GM12875 (cell line): ENCODE measurements around the gene CACNA2D3.
"Not testable (repeated sequence)": the region's sequence is repeated elsewhere in the genome, so short reads cannot be mapped to it uniquely, and the experiment has no call there.

ENCODE experiments used
- H3K4me3 ChIP-seq: one replicate; pipeline ENCODE4 v1.5.1; 2011; ENCODE audit warnings: low read depth, low read length, control low read depth
- TF ChIP-seq, protein P1 (sequence below): IDR thresholded peaks from 2 replicates; pipeline ENCODE4 v1.5.1; 2011; ENCODE audit warnings: low read depth, mild to moderate bottlenecking, control low read depth, inconsistent platforms, low read length, moderate library complexity, borderline replicate concordance; ENCODE audit not compliant: insufficient read depth

CACNA2D3 gene

DNA sequence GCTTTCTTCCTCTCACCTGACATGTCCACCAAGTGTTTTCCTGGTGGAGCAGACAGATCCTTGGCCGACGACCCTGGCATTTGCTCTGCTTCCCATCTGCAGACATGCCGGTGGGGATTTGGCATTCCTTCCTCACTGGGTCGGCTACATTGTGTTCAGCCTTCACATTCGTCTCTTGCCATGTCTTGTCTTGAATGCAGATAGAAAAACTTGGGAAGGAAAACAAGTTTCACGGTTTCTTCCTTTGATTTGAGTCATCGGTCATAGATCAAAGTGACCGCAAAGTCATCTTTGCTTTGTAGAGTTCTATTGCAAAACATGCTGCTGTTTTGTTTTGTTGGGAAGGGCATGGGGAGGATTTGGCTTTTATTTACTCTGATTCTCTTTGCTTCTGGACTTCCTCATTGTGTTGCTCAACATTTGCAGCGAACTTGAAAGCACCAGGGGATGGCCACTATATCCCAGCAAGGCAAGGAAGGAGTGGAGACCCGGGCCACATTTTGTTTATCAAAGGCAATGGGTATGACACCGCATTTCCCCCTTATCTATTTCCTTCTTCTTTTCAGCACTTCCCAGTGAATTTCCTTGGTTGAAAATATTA, 321.3 kb downstream of the CACNA2D3 start:
- TF ChIP-seq, protein P1, sequence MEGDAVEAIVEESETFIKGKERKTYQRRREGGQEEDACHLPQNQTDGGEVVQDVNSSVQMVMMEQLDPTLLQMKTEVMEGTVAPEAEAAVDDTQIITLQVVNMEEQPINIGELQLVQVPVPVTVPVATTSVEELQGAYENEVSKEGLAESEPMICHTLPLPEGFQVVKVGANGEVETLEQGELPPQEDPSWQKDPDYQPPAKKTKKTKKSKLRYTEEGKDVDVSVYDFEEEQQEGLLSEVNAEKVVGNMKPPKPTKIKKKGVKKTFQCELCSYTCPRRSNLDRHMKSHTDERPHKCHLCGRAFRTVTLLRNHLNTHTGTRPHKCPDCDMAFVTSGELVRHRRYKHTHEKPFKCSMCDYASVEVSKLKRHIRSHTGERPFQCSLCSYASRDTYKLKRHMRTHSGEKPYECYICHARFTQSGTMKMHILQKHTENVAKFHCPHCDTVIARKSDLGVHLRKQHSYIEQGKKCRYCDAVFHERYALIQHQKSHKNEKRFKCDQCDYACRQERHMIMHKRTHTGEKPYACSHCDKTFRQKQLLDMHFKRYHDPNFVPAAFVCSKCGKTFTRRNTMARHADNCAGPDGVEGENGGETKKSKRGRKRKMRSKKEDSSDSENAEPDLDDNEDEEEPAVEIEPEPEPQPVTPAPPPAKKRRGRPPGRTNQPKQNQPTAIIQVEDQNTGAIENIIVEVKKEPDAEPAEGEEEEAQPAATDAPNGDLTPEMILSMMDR, result no peak
- no peak overlapping the region for H3K4me3 ChIP-seq

DNA sequence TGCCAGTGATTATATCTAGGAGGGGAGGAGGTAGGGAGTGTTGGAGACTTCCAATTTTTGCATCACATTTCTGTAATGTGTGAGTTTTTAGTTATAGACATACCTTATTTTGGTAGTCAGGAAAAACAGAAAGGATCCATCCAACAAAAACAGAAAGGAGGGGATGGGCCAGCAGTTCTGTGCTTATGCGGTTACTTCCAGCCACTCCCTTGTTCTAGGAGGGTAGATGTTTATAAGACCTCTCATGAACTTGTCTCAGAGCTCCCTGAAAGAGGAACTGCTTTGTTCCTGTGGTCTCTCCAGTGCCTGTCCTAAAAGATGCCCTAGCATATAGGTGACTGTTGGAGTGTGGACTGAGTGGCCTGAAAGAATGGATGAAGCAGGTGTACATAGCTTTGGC, 323.3 kb downstream of the CACNA2D3 start:
- TF ChIP-seq, protein P1, result no peak
- H3K4me3 ChIP-seq, result no peak overlapping the region

DNA sequence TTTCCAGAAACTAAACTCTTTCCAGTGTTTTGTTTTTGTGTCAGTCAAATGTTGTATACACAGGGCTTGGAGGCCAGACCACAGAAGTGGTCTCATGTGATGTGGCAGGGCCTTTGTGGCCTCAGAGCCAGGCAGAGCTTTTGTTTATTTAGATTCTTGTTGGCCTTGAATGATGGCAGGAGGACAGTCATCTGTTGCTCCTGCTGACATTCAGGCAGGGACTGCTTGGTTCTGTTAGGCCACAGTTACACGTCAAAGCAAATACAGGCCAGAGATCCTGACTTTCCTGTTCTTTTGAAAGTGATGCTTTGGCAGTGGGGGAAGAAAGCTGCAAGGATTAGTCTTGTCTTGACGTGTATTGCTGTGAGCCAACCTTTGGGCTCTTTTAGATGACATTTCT, 325.1 kb downstream of the CACNA2D3 start:
- H3K4me3 ChIP-seq, result no peak overlapping the region
- TF ChIP-seq, protein P1, result no peak

DNA sequence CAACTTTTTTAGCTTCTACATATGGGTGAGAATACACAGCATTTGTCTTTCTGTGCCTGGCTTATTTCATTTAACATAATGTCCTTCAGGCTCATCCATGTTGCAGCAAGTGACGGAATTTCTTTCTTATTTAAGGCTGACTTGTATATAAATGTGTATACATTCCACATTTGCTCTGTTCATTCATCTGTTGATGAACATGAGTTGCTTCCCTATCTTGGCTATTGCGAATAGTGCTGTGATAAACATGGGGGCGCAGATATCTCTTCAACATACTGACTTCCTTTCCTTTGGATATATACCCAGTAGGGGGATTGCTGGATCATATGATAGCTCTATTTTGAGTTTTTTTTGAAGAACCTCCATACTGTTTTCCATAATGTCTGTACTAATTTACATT, 332.5 kb downstream of the CACNA2D3 start:
- H3K4me3 ChIP-seq, result no peak overlapping the region
- TF ChIP-seq, protein P1, result no peak

DNA sequence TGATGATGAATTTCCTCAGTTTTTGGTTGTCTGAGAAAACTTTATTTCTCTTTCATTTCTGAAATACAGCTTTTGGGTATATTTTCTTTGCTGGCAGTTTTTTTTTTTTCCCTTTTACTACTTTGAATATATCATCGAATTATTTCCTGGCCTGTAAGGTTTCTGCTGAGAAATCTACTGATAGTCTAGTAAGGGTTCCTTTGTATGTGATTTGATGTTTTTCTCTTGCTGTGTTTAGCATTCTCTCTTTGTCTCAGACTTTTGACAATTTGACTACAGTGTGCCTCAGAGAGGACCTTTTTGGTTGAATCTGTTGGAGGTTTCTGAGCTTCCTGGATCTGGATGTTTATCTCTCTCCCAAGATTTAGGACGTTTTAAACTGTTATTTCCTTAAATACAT, 336.0 kb downstream of the CACNA2D3 start:
- no peak overlapping the region for H3K4me3 ChIP-seq
- TF ChIP-seq, protein P1, result no peak

DNA sequence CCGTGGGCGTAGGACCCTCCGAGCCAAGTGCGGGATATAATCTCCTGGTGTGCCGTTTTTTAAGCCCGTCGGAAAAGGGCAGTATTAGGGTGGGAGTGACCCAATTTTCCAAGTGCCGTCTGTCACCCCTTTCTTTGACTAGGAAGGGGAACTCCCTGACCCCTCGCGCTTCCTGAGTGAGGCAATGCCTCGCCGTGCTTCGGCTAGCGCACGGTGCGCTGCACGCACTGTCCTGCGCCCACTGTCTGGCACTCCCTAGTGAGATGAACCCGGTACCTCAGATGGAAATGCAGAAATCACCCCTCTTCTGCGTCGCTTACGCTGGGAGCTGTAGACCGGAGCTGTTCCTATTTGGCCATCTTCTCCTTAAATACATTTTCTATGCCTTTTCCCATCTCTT, 342.2 kb downstream of the CACNA2D3 start:
- not testable (repeated sequence) for H3K4me3 ChIP-seq

DNA sequence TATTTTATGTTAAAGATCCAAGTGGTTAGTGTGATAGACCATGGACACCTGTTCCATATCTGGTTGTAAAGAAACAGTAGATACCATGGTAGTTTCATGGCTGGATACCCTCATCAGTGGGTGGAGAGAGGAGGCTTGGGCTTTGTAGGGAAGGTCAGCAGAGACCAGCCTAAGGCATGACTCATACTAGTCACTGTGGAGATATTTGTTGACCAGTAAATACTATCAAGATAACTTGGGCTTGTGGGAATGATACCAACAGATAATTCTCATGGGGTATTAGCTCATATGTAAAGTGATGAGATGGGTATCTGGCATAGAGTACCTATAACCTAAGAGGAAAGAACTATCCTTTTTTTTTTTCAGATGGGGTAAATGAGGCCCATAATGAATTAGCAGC, 354.5 kb downstream of the CACNA2D3 start:
- no peak overlapping the region for H3K4me3 ChIP-seq
- TF ChIP-seq, protein P1, result no peak
